ENCODE data around the gene MT1F. TPM values are rescaled to one million over a fixed set of nuclear protein-coding genes. Genes with fewer than 3 reads are reported as not detected.
"Not testable (repeated sequence)": the region's sequence is repeated elsewhere in the genome, so short reads cannot be mapped to it uniquely, and the experiment has no call there.

The MT1F gene
- total RNA-seq, 2 experiments from 2014 or later = 7.0 to 7.1 TPM

- H3K4me3 Mint-ChIP-seq = peak overlapping the region; percentile 35
- peaks cover 11% of the 10 kb centered on the region for H3K27me3 Mint-ChIP-seq
- ATAC-seq = peak; percentile 63
These were observed 43.2 kb upstream of the MT1F start for GRCh38 chr16:56614549-56614991.

GRCh38 chr16:56615353-56615752 is 42.4 kb upstream of the MT1F start:
- ChIA-PET POLR2A (no interaction called here), CTCF (interaction anchor here (0.7 to 1.6 kb wide), 3 partner anchors 8 to 15 kb away, joined by 4 read pairs; partner anchors contain the start of gene MT1E)
- Mint-ChIP-seq H3K4me1 (peaks cover 65% of the 10 kb centered on the region), H3K27me3 (peaks cover 11% of the 10 kb centered on the region), H3K27ac (peak overlapping the region; percentile 80), H3K9me3 (ENCODE audit: low read depth) (no peaks in the 10 kb centered on the region), H3K4me3 (no peak overlapping the region), H3K36me3 (ENCODE audit: low read depth) (no peaks in the 10 kb centered on the region)
- ATAC-seq = no peak
- DNase-seq = no peak
- intact Hi-C loops (cut with DNase I, micrococcal nuclease) = loop anchor here in 1 of 2 experiments (10.0 kb wide), 1 partner anchor 569 kb away; the partner anchor contains the start of genes PSME3IP1 and RSPRY1

More at GRCh38 chr16:56614549-56614991, 43.2 kb upstream of the MT1F start:
- Mint-ChIP-seq H3K27ac (peak overlapping the region; percentile 80), H3K9me3 (ENCODE audit: low read depth) (no peaks in the 10 kb centered on the region), H3K36me3 (ENCODE audit: low read depth) (no peaks in the 10 kb centered on the region), H3K4me1 (peaks cover 70% of the 10 kb centered on the region)
- ChIA-PET CTCF (interaction anchor here (0.7 to 1.6 kb wide), 3 partner anchors 9 to 16 kb away, joined by 4 read pairs; partner anchors contain the start of gene MT1E), POLR2A (no interaction called here)
- peak; percentile 60 for DNase-seq
- intact Hi-C loops (cut with DNase I, micrococcal nuclease) = loop anchor here (5.0 to 10.0 kb wide), 5 partner anchors 323 to 988 kb away; partner anchors contain the start of genes NLRC5 (in 1 of the 2), PSME3IP1 (in 1 of the 2) and RSPRY1 (in 1 of the 2)

GRCh38 chr16:56616608-56617211 is 41.0 kb upstream of the MT1F start:
- no peak for ATAC-seq
- H3K4me1 Mint-ChIP-seq = peaks cover 52% of the 10 kb centered on the region

DNA sequence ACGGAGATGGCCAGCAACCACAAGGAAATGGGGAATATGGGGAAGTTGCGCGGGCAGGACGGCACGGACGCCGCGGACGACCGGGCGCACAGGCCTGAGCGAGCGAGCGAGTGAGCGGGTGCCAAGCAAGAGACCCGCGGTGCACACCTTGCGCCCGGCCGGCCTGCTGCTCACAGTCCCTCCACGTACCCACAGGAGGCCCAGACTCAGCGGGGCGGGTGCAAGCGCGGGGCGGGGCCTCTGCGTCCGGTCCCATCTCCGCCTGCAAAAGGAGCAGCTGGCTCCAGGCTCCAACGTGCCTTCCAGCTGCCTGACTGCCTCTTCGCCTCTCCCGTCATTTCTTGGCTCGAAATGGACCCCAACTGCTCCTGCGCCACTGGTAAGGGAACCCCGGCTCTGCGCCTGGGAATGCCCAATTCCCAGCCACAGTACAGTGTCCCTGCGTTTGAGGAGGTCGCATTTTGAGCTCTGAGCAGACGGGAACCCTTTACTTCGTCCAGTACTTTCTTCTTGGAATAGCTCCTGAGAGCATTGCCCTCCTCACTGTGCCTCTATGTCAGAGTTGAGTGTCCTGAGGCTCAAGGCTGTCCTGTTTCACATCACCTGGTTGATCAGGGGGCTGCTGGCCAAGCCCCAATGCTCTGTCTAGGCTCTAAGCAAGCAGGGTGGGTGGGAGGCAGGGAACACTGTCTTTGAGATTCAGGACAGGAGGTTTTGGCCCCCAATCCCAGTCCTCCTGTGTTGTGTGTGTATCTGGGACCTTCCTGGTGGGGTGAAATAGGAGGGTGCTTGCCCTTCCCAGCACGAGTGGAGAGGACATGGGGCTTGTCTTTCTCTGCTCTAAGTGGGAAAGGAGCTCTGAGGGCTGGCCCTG is 40.3 kb upstream of the MT1F start:
- ChIA-PET POLR2A (interaction anchor here (0.6 to 1.6 kb wide), 5 partner anchors 8 to 98 kb away, joined by 3 to 5 read pairs (median 4); partner anchors contain the start of genes MT1E and MT2A), CTCF (interaction anchor here (0.7 to 1.2 kb wide), 5 partner anchors 8 to 84 kb away, joined by 3 to 4 read pairs (median 3); partner anchors contain the start of gene MT2A)
- Mint-ChIP-seq H3K9me3 (ENCODE audit: low read depth) (no peaks in the 10 kb centered on the region), H3K4me1 (peaks cover 45% of the 10 kb centered on the region), H3K27me3 (peaks cover 11% of the 10 kb centered on the region), H3K4me3 (peak overlapping the region; percentile 61), H3K36me3 (ENCODE audit: low read depth) (no peaks in the 10 kb centered on the region), H3K27ac (no peak overlapping the region)
- peak; percentile 69 for ATAC-seq
- peak; percentile 83 for DNase-seq
- intact Hi-C loops (cut with DNase I, micrococcal nuclease) = loop anchor here in 1 of 2 experiments (10.0 kb wide), 1 partner anchor 567 kb away; the partner anchor contains the start of genes PSME3IP1 and RSPRY1

More at GRCh38 chr16:56616608-56617211, 41.0 kb upstream of the MT1F start:
- H3K27me3 Mint-ChIP-seq = peaks cover 11% of the 10 kb centered on the region
- no peak overlapping the region for H3K27ac Mint-ChIP-seq
- H3K36me3 Mint-ChIP-seq (ENCODE audit: low read depth) = no peaks in the 10 kb centered on the region
- H3K9me3 Mint-ChIP-seq (ENCODE audit: low read depth) = no peaks in the 10 kb centered on the region
- peak overlapping the region; percentile 61 for H3K4me3 Mint-ChIP-seq
- intact Hi-C loops (cut with DNase I, micrococcal nuclease) = loop anchor here in 1 of 2 experiments (10.0 kb wide), 1 partner anchor 568 kb away; the partner anchor contains the start of genes PSME3IP1 and RSPRY1
- DNase-seq = no peak
- ChIA-PET CTCF (interaction anchor here (0.8 kb wide), 1 partner anchor 85 kb away, joined by 3 read pairs; no protein-coding TSS in a partner anchor), POLR2A (interaction anchor here (0.6 to 1.6 kb wide), 5 partner anchors 8 to 97 kb away, joined by 3 to 5 read pairs (median 4); partner anchors contain the start of genes MT1E and MT2A)

GRCh38 chr16:56618138-56618537 is 39.6 kb upstream of the MT1F start:
- H3K27me3 Mint-ChIP-seq = peaks cover 11% of the 10 kb centered on the region
- peak overlapping the region; percentile 61 for H3K4me3 Mint-ChIP-seq
- DNase-seq (no peak), ATAC-seq (no peak)
- POLR2A ChIA-PET = interaction anchor here (1.1 to 1.6 kb wide), 2 partner anchors 7 to 10 kb away, joined by 4 to 5 read pairs; partner anchors contain the start of genes MT1E and MT2A
- no peaks in the 10 kb centered on the region for H3K36me3 Mint-ChIP-seq (ENCODE audit: low read depth)
- CTCF ChIA-PET = interaction anchor here (0.7 to 1.2 kb wide), 4 partner anchors 9 to 17 kb away, joined by 3 to 4 read pairs (median 3); partner anchors contain the start of gene MT2A
- peaks cover 41% of the 10 kb centered on the region for H3K4me1 Mint-ChIP-seq
- no peaks in the 10 kb centered on the region for H3K9me3 Mint-ChIP-seq (ENCODE audit: low read depth)
- intact Hi-C loops (cut with DNase I, micrococcal nuclease) = loop anchor here in 1 of 2 experiments (10.0 kb wide), 1 partner anchor 567 kb away; the partner anchor contains the start of genes PSME3IP1 and RSPRY1
- H3K27ac Mint-ChIP-seq = no peak overlapping the region

- H3K27ac Mint-ChIP-seq = no peak overlapping the region
- POLR2A ChIA-PET = no interaction called here
- no peak overlapping the region for H3K4me3 Mint-ChIP-seq
- ATAC-seq = no peak
- intact Hi-C loops (cut with DNase I, micrococcal nuclease) = no loop called here
- no peaks in the 10 kb centered on the region for H3K9me3 Mint-ChIP-seq (ENCODE audit: low read depth)
- peaks cover 25% of the 10 kb centered on the region for H3K4me1 Mint-ChIP-seq
- H3K36me3 Mint-ChIP-seq (ENCODE audit: low read depth) = no peaks in the 10 kb centered on the region
- CTCF ChIA-PET = interaction anchor here (0.7 to 0.9 kb wide), 2 partner anchors 8 to 317 kb away, joined by 3 read pairs; no protein-coding TSS in a partner anchor
- DNase-seq = no peak
- peaks cover 19% of the 10 kb centered on the region for H3K27me3 Mint-ChIP-seq
These were observed 37.3 kb upstream of the MT1F start for GRCh38 chr16:56620339-56620897.

DNA sequence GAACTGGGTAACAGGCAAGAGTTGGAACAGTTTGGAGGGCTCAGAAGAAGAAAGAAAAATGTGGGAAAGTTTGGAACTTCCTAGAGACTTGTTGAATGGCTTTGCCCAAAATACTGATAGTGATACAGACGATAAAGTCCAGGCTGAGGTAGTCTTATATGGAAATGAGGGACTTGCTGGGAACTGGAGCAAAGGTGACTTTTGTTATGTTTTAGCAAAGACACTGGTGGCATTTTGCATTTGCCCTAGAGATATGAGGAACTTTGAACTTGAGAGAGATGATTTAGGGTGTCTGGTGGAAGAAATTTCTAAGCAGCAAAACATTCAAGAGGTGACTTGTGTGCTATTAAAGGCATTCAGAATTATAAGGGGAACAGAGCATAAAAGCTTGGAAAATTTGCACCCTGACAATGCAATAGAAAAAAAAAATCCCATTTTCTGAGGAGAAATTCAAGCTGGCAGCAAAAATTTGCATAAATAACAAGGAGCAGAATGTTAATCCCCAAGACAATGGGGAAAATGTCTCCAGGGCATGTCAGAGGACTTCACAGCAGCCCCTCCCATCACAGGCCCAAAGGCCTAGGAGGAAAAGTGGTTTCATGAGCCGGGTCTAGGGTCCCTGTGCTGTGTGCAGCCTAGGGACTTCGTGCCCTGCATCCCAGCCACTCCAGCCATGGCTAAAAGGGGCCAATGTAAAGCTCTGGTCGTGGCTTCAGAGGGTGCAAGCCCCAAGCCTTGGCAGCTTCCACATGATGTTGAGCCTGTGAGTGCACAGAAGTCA is 35.9 kb upstream of the MT1F start:
- POLR2A ChIA-PET; H3K27ac Mint-ChIP-seq; H3K36me3 Mint-ChIP-seq (ENCODE audit: low read depth); ATAC-seq; H3K9me3 Mint-ChIP-seq (ENCODE audit: low read depth); H3K4me3 Mint-ChIP-seq; intact Hi-C loops (cut with DNase I, micrococcal nuclease); DNase-seq: not testable (repeated sequence)
- CTCF ChIA-PET = interaction anchor here (0.6 to 1.1 kb wide), 3 partner anchors 13 to 106 kb away, joined by 3 to 5 read pairs (median 3); no protein-coding TSS in a partner anchor
- Mint-ChIP-seq H3K27me3 (peaks cover 27% of the 10 kb centered on the region), H3K4me1 (peaks cover 23% of the 10 kb centered on the region)

- CTCF ChIA-PET = interaction anchor here (1.0 to 1.7 kb wide), 5 partner anchors 9 to 81 kb away, joined by 3 to 6 read pairs (median 4); no protein-coding TSS in a partner anchor
- H3K4me3 Mint-ChIP-seq; H3K9me3 Mint-ChIP-seq (ENCODE audit: low read depth); DNase-seq; H3K36me3 Mint-ChIP-seq (ENCODE audit: low read depth); ATAC-seq; intact Hi-C loops (cut with DNase I, micrococcal nuclease); H3K27ac Mint-ChIP-seq: not testable (repeated sequence)
- Mint-ChIP-seq H3K27me3 (peaks cover 25% of the 10 kb centered on the region), H3K4me1 (peaks cover 14% of the 10 kb centered on the region)
- POLR2A ChIA-PET = interaction anchor here (0.6 to 1.1 kb wide), 3 partner anchors 13 to 563 kb away, joined by 3 to 4 read pairs (median 3); partner anchors contain the start of genes PSME3IP1 and RSPRY1
These were observed 34.6 kb upstream of the MT1F start for GRCh38 chr16:56623184-56623583.

GRCh38 chr16:56623637-56624036 is 34.1 kb upstream of the MT1F start:
- H3K9me3 Mint-ChIP-seq (ENCODE audit: low read depth) = no peaks in the 10 kb centered on the region
- ATAC-seq = no peak
- peaks cover 23% of the 10 kb centered on the region for H3K27me3 Mint-ChIP-seq
- no peak overlapping the region for H3K27ac Mint-ChIP-seq
- POLR2A ChIA-PET = interaction anchor here (0.6 to 1.1 kb wide), 3 partner anchors 13 to 562 kb away, joined by 3 to 4 read pairs (median 3); partner anchors contain the start of genes PSME3IP1 and RSPRY1
- intact Hi-C loops (cut with DNase I, micrococcal nuclease) = loop anchor here in 1 of 2 experiments (2.0 kb wide), 2 partner anchors 19 to 45 kb away; partner anchors contain the start of genes MT1G and MT1H
- H3K36me3 Mint-ChIP-seq (ENCODE audit: low read depth) = no peaks in the 10 kb centered on the region
- no peak overlapping the region for H3K4me3 Mint-ChIP-seq
- H3K4me1 Mint-ChIP-seq = peaks cover 14% of the 10 kb centered on the region
- CTCF ChIA-PET = interaction anchor here (0.7 to 1.7 kb wide), 6 partner anchors 9 to 80 kb away, joined by 3 to 6 read pairs (median 4); no protein-coding TSS in a partner anchor
- no peak for DNase-seq

Data from activated CD4-positive, alpha-beta T cell treated with anti-CD3 and anti-CD28 coated beads for 36 hours (primary cell).